D341Med (cell line): ENCODE results near the gene TLE2.

Experiments used
- DNase-seq: peaks from one replicate; pipeline ENCODE4 v3.0.0; 2012; ENCODE audit warnings: low spot score

Gene TLE2

GRCh38 chr19:2949939-2950285 lies 79.2 kb downstream of the TLE2 start:
- no peak for DNase-seq
